HG02852 (cell line): Measurements from ENCODE around the gene FKBP4.

Experiments
- ATAC-seq: cut with Tn5 transposase; IDR thresholded peaks from one replicate; pipeline ENCODE4 v1.9.1; 2021; ENCODE audit warnings: mild to moderate bottlenecking, moderate library complexity; ENCODE audit not compliant: unreplicated experiment

The FKBP4 gene

DNA sequence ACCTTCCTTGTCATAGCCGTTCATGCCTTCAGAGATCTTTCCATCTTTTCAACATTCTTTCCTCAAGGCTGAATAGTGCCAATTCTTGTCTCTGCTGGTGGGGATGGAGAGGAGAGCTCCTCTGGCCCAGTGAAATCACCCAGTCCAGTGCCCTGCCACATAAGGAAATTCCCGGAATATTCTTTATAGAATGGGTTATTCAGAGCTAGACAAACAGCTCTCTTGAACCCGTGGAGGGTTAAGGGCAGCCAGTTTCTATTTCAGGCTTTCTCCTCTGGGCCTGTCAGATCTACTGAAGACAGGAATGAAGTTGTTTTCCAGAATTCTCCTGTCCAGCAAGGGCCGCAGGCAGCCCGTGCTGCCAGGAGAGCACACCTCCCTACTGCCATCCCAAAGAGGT, 48.2 kb downstream of the FKBP4 start:
- ATAC-seq = no peak

DNA sequence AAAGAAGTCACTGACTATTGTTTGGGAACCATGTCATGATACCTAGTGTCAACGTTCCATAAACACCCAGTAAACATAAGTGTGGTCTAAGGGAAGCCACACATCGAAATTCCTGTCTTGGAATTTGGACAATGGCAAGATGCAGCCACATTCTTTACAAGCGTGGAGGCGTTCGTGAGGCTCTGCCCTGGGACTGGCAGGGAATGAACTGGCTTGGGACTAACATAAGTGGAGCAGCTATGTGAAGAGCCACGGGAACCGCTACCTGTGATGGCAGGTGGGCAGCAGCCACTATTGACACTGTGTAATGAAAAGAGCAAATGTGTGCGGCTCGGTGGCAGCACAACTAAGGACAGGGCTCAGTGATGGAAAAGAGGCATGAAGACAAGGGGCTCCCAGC, 50.0 kb downstream of the FKBP4 start:
- ATAC-seq = no peak

DNA sequence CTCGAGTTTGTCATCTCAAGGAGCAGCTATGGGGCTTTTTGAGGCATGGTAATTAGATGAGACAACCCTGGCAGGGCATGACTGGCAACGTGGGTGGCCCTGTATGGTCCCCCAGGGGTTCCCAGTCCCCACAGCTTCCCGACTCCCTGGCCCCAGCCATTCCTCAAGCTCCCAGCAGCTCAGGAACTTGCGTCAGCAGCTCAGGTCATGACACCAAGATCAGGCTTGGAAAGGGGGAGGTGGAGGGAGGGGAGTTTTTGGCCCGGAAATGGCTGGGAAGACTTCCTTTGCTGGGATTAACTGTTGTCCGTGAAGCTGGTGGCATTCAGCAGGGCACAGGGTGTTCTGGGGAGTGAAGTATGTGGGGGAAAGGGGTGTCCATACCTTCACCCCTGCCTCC, 50.5 kb downstream of the FKBP4 start:
- ATAC-seq = no peak

DNA sequence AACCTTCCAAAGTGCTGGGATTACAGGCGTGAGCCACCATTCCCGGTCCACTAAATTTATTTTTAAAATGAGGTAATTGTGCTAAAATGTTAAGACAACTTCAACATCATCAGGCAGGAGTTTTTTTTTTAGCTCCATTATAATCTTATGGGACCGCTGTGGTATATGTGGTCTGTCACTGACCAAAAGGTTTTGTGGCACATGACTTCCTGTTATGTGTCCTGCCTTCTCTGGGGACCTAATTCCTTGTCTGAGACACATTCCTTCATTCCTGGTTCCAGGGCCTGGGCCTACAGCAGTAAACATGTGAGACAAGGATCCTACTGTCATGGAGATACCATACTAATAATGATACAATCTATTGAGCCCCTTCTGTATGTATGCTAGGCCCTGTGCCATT, 57.2 kb downstream of the FKBP4 start:
- ATAC-seq = no peak

DNA sequence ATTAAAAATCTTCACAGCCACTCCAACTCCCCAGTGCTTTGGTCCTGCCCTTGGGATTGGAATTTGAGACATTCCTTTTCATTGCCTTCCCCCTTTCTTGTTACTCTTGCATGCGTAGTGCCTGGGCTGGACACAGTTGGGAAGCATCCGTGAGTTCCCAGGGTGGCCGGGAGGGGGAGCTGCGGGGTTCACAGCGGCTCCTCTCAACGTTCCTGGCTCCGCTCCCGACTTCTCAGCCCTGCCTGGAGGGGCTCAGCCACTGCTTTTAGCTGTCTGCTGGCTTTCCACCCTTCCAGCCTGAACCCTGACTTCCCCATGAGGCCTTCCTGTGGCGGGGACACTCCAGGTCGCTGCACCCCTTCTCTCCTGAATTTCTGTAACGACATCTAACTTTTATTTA, 58.9 kb downstream of the FKBP4 start:
- ATAC-seq = no peak
